Upper lobe of left lung (tissue), 4 donors: Measurements from ENCODE around the gene CDX1.

Source experiments
- POLR2A ChIP-seq, 4 donors: fragments of 450-650 bp; IDR thresholded peaks; one replicate each; pipeline ENCODE4 v1.5.1; 2016 to 2017; ENCODE audit warnings: antibody characterized with exemption in 4 of 4, mild to moderate bottlenecking in 2 of 4
- TF ChIP-seq, protein P1 (sequence below), 6 experiments: fragments of 450-650 bp in 4 of 6; fragments of 200-600 bp in 2 of 6; sonication (generic) in 2 of 6; IDR thresholded peaks; one replicate each; pipeline ENCODE4 v1.5.1; 2016 to 2019; ENCODE audit warnings: antibody characterized with exemption in 6 of 6

DNA sequence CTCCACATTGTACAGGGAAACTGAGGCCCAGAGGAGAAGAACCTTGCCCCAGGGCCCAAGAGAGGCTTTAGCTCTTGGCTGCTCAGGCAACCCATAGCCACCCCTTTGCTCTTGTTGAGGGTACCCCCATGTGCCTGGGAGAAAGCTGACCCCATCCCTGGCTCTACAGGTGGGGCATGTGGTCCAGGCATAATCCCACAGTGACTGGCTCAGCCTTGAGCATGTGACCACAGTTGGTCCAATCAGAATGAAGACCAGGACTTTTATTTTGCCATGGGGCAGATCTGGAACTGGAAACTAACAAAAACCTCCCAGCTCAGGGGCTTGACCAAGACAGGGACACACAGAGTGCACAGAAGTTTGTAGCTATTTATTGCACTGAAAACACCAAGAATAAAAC is 52.6 kb downstream of the CDX1 start:
- TF ChIP-seq, protein P1, sequence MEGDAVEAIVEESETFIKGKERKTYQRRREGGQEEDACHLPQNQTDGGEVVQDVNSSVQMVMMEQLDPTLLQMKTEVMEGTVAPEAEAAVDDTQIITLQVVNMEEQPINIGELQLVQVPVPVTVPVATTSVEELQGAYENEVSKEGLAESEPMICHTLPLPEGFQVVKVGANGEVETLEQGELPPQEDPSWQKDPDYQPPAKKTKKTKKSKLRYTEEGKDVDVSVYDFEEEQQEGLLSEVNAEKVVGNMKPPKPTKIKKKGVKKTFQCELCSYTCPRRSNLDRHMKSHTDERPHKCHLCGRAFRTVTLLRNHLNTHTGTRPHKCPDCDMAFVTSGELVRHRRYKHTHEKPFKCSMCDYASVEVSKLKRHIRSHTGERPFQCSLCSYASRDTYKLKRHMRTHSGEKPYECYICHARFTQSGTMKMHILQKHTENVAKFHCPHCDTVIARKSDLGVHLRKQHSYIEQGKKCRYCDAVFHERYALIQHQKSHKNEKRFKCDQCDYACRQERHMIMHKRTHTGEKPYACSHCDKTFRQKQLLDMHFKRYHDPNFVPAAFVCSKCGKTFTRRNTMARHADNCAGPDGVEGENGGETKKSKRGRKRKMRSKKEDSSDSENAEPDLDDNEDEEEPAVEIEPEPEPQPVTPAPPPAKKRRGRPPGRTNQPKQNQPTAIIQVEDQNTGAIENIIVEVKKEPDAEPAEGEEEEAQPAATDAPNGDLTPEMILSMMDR (IDR thresholded peaks at IDR 0.05): no peak
- no peak for TF ChIP-seq POLR2A (IDR thresholded peaks at IDR 0.05)
